AG10803 (cell line): ENCODE data around the gene SIGLEC11.
A peak's percentile ranks its signal among the peaks of the same experiment; 100 is the strongest.

Experiments
- DNase-seq: peaks from one replicate; pipeline ENCODE4 v3.0.0; 2010; ENCODE audit warnings: low read depth
- H3K4me3 ChIP-seq: 2 replicates; pipeline ENCODE4 v1.5.1; 2011; ENCODE audit warnings: mild to moderate bottlenecking, low read length, control low read depth
- CTCF ChIP-seq: conservative IDR thresholded peaks from 2 replicates; pipeline ENCODE4 v1.5.1; 2011; ENCODE audit warnings: mild to moderate bottlenecking, low read length, control low read depth, inconsistent platforms

SIGLEC11 gene

GRCh38 chr19:49988433-49988832, 27.5 kb upstream of the SIGLEC11 start:
- TF ChIP-seq CTCF = no peak
- peak; percentile 13 for DNase-seq
- no peak overlapping the region for H3K4me3 ChIP-seq

- no peak for TF ChIP-seq CTCF
- no peak for DNase-seq
These were observed 27.0 kb upstream of the SIGLEC11 start for GRCh38 chr19:49988007-49988406.

GRCh38 chr19:49987159-49987698, 26.3 kb upstream of the SIGLEC11 start:
- H3K4me3 ChIP-seq = no peak overlapping the region
- TF ChIP-seq CTCF = peak; percentile 30
- DNase-seq = peak; percentile 86

More at GRCh38 chr19:49988007-49988406, 27.0 kb upstream of the SIGLEC11 start:
- no peak overlapping the region for H3K4me3 ChIP-seq

GRCh38 chr19:49986354-49986753, 25.4 kb upstream of the SIGLEC11 start:
- no peak for TF ChIP-seq CTCF
- no peak for DNase-seq
- no peak overlapping the region for H3K4me3 ChIP-seq

GRCh38 chr19:49985871-49986270, 24.9 kb upstream of the SIGLEC11 start:
- TF ChIP-seq CTCF = no peak
- DNase-seq = no peak

GRCh38 chr19:49984491-49984890, 23.5 kb upstream of the SIGLEC11 start:
- no peak for DNase-seq
- H3K4me3 ChIP-seq = no peak overlapping the region
- no peak for TF ChIP-seq CTCF

More at GRCh38 chr19:49985871-49986270, 24.9 kb upstream of the SIGLEC11 start:
- H3K4me3 ChIP-seq = no peak overlapping the region

GRCh38 chr19:49983645-49984229, 22.8 kb upstream of the SIGLEC11 start:
- peak; percentile 84 for TF ChIP-seq CTCF
- H3K4me3 ChIP-seq = no peak overlapping the region
- peak; percentile 32 for DNase-seq
